Stimulated activated CD8-positive, alpha-beta memory T cell treated with anti-CD3 and anti-CD28 coated beads, Interleukin-12 subunit alpha, Interleukin-12 subunit beta, amount 100 ng/mL, for 24 hours (primary cell): ENCODE measurements around the gene C17orf75.

Source experiments
- DNase-seq: peaks from one replicate; pipeline ENCODE4 v3.0.0-alpha.2; 2020; ENCODE audit errors: extremely low read depth

Gene C17orf75

GRCh38 chr17:32303781-32304288 lies 38.1 kb downstream of the C17orf75 start:
- no peak for DNase-seq

GRCh38 chr17:32302860-32303649 lies 38.9 kb downstream of the C17orf75 start:
- DNase-seq = no peak

GRCh38 chr17:32302037-32302436 lies 39.9 kb downstream of the C17orf75 start:
- DNase-seq = no peak

- no peak for DNase-seq
Measured at GRCh38 chr17:32299580-32300164, 42.3 kb downstream of the C17orf75 start.

GRCh38 chr17:32298721-32299579 lies 43.0 kb downstream of the C17orf75 start:
- no peak for DNase-seq

- DNase-seq = no peak
Measured at GRCh38 chr17:32298298-32298697, 43.7 kb downstream of the C17orf75 start.

GRCh38 chr17:32297860-32298259 lies 44.1 kb downstream of the C17orf75 start:
- DNase-seq = no peak

GRCh38 chr17:32297424-32297823 lies 44.5 kb downstream of the C17orf75 start:
- no peak for DNase-seq

GRCh38 chr17:32292094-32292493 lies 49.9 kb downstream of the C17orf75 start:
- DNase-seq = no peak

GRCh38 chr17:32289471-32290070 lies 52.4 kb downstream of the C17orf75 start:
- no peak for DNase-seq

- DNase-seq = no peak
Measured at GRCh38 chr17:32288615-32289014, 53.4 kb downstream of the C17orf75 start.

GRCh38 chr17:32287804-32288511 lies 54.0 kb downstream of the C17orf75 start:
- DNase-seq = no peak

GRCh38 chr17:32286518-32286900 lies 55.5 kb downstream of the C17orf75 start:
- no peak for DNase-seq

GRCh38 chr17:32285746-32286517 lies 56.0 kb downstream of the C17orf75 start:
- DNase-seq = no peak

- DNase-seq = no peak
Measured at GRCh38 chr17:32285306-32285705, 56.7 kb downstream of the C17orf75 start.

GRCh38 chr17:32283745-32284201 lies 58.2 kb downstream of the C17orf75 start:
- DNase-seq = no peak

- DNase-seq = no peak
Measured at GRCh38 chr17:32281011-32281451, 60.9 kb downstream of the C17orf75 start.

GRCh38 chr17:32279891-32280716 lies 61.9 kb downstream of the C17orf75 start:
- no peak for DNase-seq

GRCh38 chr17:32278815-32279214 lies 63.2 kb downstream of the C17orf75 start:
- no peak for DNase-seq
